ENCODE measurements around the gene FGF10. TPM values are rescaled to one million over a fixed set of nuclear protein-coding genes. Genes with fewer than 3 reads are reported as not detected.
A peak's percentile ranks its signal among the peaks of the same experiment; 100 is the strongest.

Gene FGF10
- total RNA-seq: 1 to 10 TPM in 2 of 4 donors, under 1 TPM in 1, not detected in 1; 0.09 to 5.0 (median 1.4) TPM

GRCh38 chr5:44389090-44389822 is at the start of gene FGF10:
Gene FGF10, minus strand, starts transcription at chr5:44389420. Its CDS starts 738 bp downstream, at chr5:44388682.
- peak within 1 kb of the TSS in 3 of 4 donors; percentile 65 to 86 (median 77) for H3K27ac ChIP-seq
- H3K4me3 ChIP-seq: peak within 1 kb of the TSS; percentile 9 to 63 (median 44)
- peaks cover 0 to 44% (median 2%) of the 10 kb centered on the region in 4 donors for H3K27me3 ChIP-seq
- intact Hi-C loops (cut with DNase I): no loop called here
- no peaks in the 10 kb centered on the region for H3K9me3 ChIP-seq
- TF ChIP-seq POLR2A (IDR thresholded peaks at IDR 0.05) (no peak), CTCF (IDR thresholded peaks at IDR 0.05) (no peak)
- no peak for DNase-seq
- WGBS, 2 donors: 2 to 9% methylated on average over 32 of the region's 35 CpGs
- peaks cover 0 to 20% (median 2%) of the 10 kb centered on the region in 3 donors for H3K4me1 ChIP-seq
- no peaks in the 10 kb centered on the region for H3K36me3 ChIP-seq

- TF ChIP-seq POLR2A (IDR thresholded peaks at IDR 0.05) (no peak), CTCF (IDR thresholded peaks at IDR 0.05) (no peak)
- DNase-seq: no peak
- Histone ChIP-seq H3K27me3 (no peaks in the 10 kb centered on the region), H3K9me3 (no peaks in the 10 kb centered on the region), H3K4me1 (no peaks in the 10 kb centered on the region), H3K27ac (no peak overlapping the region), H3K36me3 (no peaks in the 10 kb centered on the region), H3K4me3 (no peak overlapping the region)
- WGBS, 2 donors: 60 to 67% methylated on average over 1 of the region's 1 CpG
- intact Hi-C loops (cut with DNase I): no loop called here
These were observed 37.7 kb upstream of the FGF10 start for GRCh38 chr5:44426944-44427343.

- Histone ChIP-seq H3K27me3 (no peaks in the 10 kb centered on the region), H3K4me1 (no peaks in the 10 kb centered on the region), H3K36me3 (no peaks in the 10 kb centered on the region), H3K9me3 (no peaks in the 10 kb centered on the region), H3K4me3 (no peak overlapping the region), H3K27ac (no peak overlapping the region)
- intact Hi-C loops (cut with DNase I): no loop called here
- 66 to 70% methylated on average over 3 of the region's 3 CpGs for WGBS, 2 donors
- TF ChIP-seq CTCF (IDR thresholded peaks at IDR 0.05) (no peak), POLR2A (IDR thresholded peaks at IDR 0.05) (no peak)
- no peak for DNase-seq
These were observed 23.1 kb upstream of the FGF10 start for GRCh38 chr5:44412286-44412685.

- intact Hi-C loops (cut with DNase I): no loop called here
- H3K4me1 ChIP-seq: no peaks in the 10 kb centered on the region
- no peak for DNase-seq
- no peak overlapping the region for H3K27ac ChIP-seq
- TF ChIP-seq CTCF (IDR thresholded peaks at IDR 0.05): no peak
- TF ChIP-seq POLR2A (IDR thresholded peaks at IDR 0.05): no peak
- H3K36me3 ChIP-seq: no peaks in the 10 kb centered on the region
- no peak overlapping the region for H3K4me3 ChIP-seq
- 65 to 68% methylated on average over 1 to 2 of the region's 2 CpGs for WGBS, 2 donors
- no peaks in the 10 kb centered on the region for H3K9me3 ChIP-seq
- no peaks in the 10 kb centered on the region for H3K27me3 ChIP-seq
These were observed 12.9 kb upstream of the FGF10 start for GRCh38 chr5:44402084-44402483.

GRCh38 chr5:44401611-44402010 is 12.4 kb upstream of the FGF10 start:
- Histone ChIP-seq H3K9me3 (no peaks in the 10 kb centered on the region), H3K36me3 (no peaks in the 10 kb centered on the region), H3K4me3 (no peak overlapping the region), H3K27ac (no peak overlapping the region), H3K27me3 (no peaks in the 10 kb centered on the region), H3K4me1 (no peaks in the 10 kb centered on the region)
- 57 to 64% methylated on average over 4 of the region's 4 CpGs for WGBS, 2 donors
- intact Hi-C loops (cut with DNase I): no loop called here
- TF ChIP-seq POLR2A (IDR thresholded peaks at IDR 0.05): no peak
- no peak for TF ChIP-seq CTCF (IDR thresholded peaks at IDR 0.05)
- no peak for DNase-seq
